DND-41 (cell line): Measurements from ENCODE around the gene LRP5.
"Not testable (repeated sequence)": the region's sequence is repeated elsewhere in the genome, so short reads cannot be mapped to it uniquely, and the experiment has no call there.

Experiments
- ATAC-seq: fragments of 200-7000 bp; cut with Tn5 transposase; 3 replicates; pipeline ENCODE4 v1.9.1; 2021; ENCODE audit warnings: low read depth; ENCODE audit not compliant: insufficient read depth
- DNase-seq: peaks from one replicate; pipeline ENCODE4 v3.0.0-alpha.2; 2020
- H2AFZ ChIP-seq: 2 replicates; pipeline ENCODE4 v1.6.0; 2012; ENCODE audit warnings: low read depth, low read length
- H3K27ac ChIP-seq: 2 replicates; pipeline ENCODE4 v1.5.1; 2012; ENCODE audit warnings: low read length, inconsistent platforms
- H3K27me3 ChIP-seq: fragments of 200-600 bp; sonication (generic); 2 replicates; pipeline ENCODE4 v1.6.0; 2012; ENCODE audit warnings: low read length, mild to moderate bottlenecking, inconsistent platforms; ENCODE audit not compliant: insufficient read depth, poor library complexity
- H3K36me3 ChIP-seq: 2 replicates; pipeline ENCODE4 v1.5.1; 2012; ENCODE audit warnings: low read length, inconsistent platforms; ENCODE audit not compliant: insufficient read depth
- H3K4me1 ChIP-seq: 2 replicates; pipeline ENCODE4 v1.5.1; 2012; ENCODE audit warnings: mild to moderate bottlenecking, low read length; ENCODE audit not compliant: insufficient read depth
- H3K4me2 ChIP-seq: 2 replicates; pipeline ENCODE4 v1.6.0; 2012; ENCODE audit warnings: mild to moderate bottlenecking, moderate library complexity, low read length, inconsistent platforms; ENCODE audit not compliant: insufficient read depth
- H3K4me3 ChIP-seq, 2 experiments: fragments of 200-600 bp in 1 of 2; shearing (Covaris generic) in 1 of 2; 2 replicates each; pipeline ENCODE4 v1.5.1; 2012 to 2016; ENCODE audit warnings: inconsistent platforms in 2 of 2, low read length in 2 of 2, mild to moderate bottlenecking in 2 of 2, low read depth in 1 of 2, moderate library complexity in 1 of 2
- H3K79me2 ChIP-seq: 2 replicates; pipeline ENCODE4 v1.6.0; 2012; ENCODE audit warnings: low read length, inconsistent platforms; ENCODE audit not compliant: insufficient read depth
- H3K9ac ChIP-seq: 2 replicates; pipeline ENCODE4 v1.6.0; 2012; ENCODE audit warnings: low read depth, mild to moderate bottlenecking, inconsistent platforms, low read length, moderate library complexity
- H3K9me3 ChIP-seq: 2 replicates; pipeline ENCODE4 v1.5.1; 2012; ENCODE audit warnings: low read length, moderate library complexity, mild to moderate bottlenecking, inconsistent platforms; ENCODE audit not compliant: insufficient read depth, severe bottlenecking
- H4K20me1 ChIP-seq: 2 replicates; pipeline ENCODE4 v1.6.0; 2012; ENCODE audit warnings: low read length; ENCODE audit not compliant: insufficient read depth
- CTCF ChIP-seq: IDR thresholded peaks from 2 replicates; pipeline ENCODE4 v1.5.1; 2012; ENCODE audit warnings: borderline replicate concordance, low read length, moderate library complexity, mild to moderate bottlenecking; ENCODE audit not compliant: poor library complexity, severe bottlenecking; ENCODE audit errors: extremely low read depth
- EZH2 ChIP-seq: IDR thresholded peaks from 3 replicates; pipeline ENCODE4 v1.6.1; 2012; ENCODE audit warnings: borderline replicate concordance, low read depth, mild to moderate bottlenecking, moderate library complexity, low read length, inconsistent platforms; ENCODE audit not compliant: severe bottlenecking

LRP5 gene

GRCh38 chr11:68455485-68455884 is 143.1 kb downstream of the LRP5 start:
- Histone ChIP-seq H3K9me3 (no peaks in the 10 kb centered on the region), H4K20me1 (no peaks in the 10 kb centered on the region), H3K27ac (no peak overlapping the region), H3K27me3 (no peaks in the 10 kb centered on the region), H3K9ac (no peak overlapping the region), H3K4me2 (no peak overlapping the region), H3K79me2 (no peaks in the 10 kb centered on the region), H3K4me3 (no peak overlapping the region), H3K4me1 (peaks cover 9% of the 10 kb centered on the region), H3K36me3 (no peaks in the 10 kb centered on the region), H2AFZ (no peak overlapping the region)
- DNase-seq (no peak), ATAC-seq (no peak)
- no peak for TF ChIP-seq CTCF
- TF ChIP-seq EZH2, result no peak

GRCh38 chr11:68457216-68457897 is 145.0 kb downstream of the LRP5 start:
- no peak for DNase-seq
- Histone ChIP-seq H3K27me3 (no peaks in the 10 kb centered on the region), H3K27ac (no peak overlapping the region), H3K4me1 (peaks cover 19% of the 10 kb centered on the region), H3K36me3 (peaks cover 8% of the 10 kb centered on the region), H3K9ac (no peak overlapping the region), H4K20me1 (peaks cover 14% of the 10 kb centered on the region), H3K4me3 (no peak overlapping the region), H3K9me3 (no peaks in the 10 kb centered on the region), H2AFZ (no peak overlapping the region), H3K79me2 (peaks cover 18% of the 10 kb centered on the region), H3K4me2 (no peak overlapping the region)
- no peak for ATAC-seq
- TF ChIP-seq EZH2 (no peak), CTCF (no peak)

GRCh38 chr11:68457898-68458249 is 145.5 kb downstream of the LRP5 start:
- Histone ChIP-seq H3K79me2 (peaks cover 23% of the 10 kb centered on the region), H2AFZ (no peak overlapping the region), H3K9me3 (no peaks in the 10 kb centered on the region), H4K20me1 (peaks cover 19% of the 10 kb centered on the region), H3K4me3 (no peak overlapping the region), H3K27me3 (no peaks in the 10 kb centered on the region), H3K9ac (no peak overlapping the region), H3K27ac (no peak overlapping the region), H3K4me2 (no peak overlapping the region), H3K36me3 (peaks cover 13% of the 10 kb centered on the region), H3K4me1 (peaks cover 24% of the 10 kb centered on the region)
- DNase-seq (no peak), ATAC-seq (no peak)
- TF ChIP-seq EZH2 (no peak), CTCF (no peak)

- Histone ChIP-seq H4K20me1 (peaks cover 23% of the 10 kb centered on the region), H3K36me3 (peaks cover 15% of the 10 kb centered on the region), H3K79me2 (peaks cover 28% of the 10 kb centered on the region), H3K4me1 (peaks cover 29% of the 10 kb centered on the region)
- not testable (repeated sequence) for H3K27me3 ChIP-seq, H3K9ac ChIP-seq, H3K4me2 ChIP-seq, H3K27ac ChIP-seq, DNase-seq, H3K9me3 ChIP-seq, H3K4me3 ChIP-seq, ATAC-seq, H2AFZ ChIP-seq
Observed at GRCh38 chr11:68458340-68458739, 145.9 kb downstream of the LRP5 start.
